ENCODE measurements around the gene EIF5B.
"Not testable (repeated sequence)": the region's sequence is repeated elsewhere in the genome, so short reads cannot be mapped to it uniquely, and the experiment has no call there.

EIF5B gene, protein sequence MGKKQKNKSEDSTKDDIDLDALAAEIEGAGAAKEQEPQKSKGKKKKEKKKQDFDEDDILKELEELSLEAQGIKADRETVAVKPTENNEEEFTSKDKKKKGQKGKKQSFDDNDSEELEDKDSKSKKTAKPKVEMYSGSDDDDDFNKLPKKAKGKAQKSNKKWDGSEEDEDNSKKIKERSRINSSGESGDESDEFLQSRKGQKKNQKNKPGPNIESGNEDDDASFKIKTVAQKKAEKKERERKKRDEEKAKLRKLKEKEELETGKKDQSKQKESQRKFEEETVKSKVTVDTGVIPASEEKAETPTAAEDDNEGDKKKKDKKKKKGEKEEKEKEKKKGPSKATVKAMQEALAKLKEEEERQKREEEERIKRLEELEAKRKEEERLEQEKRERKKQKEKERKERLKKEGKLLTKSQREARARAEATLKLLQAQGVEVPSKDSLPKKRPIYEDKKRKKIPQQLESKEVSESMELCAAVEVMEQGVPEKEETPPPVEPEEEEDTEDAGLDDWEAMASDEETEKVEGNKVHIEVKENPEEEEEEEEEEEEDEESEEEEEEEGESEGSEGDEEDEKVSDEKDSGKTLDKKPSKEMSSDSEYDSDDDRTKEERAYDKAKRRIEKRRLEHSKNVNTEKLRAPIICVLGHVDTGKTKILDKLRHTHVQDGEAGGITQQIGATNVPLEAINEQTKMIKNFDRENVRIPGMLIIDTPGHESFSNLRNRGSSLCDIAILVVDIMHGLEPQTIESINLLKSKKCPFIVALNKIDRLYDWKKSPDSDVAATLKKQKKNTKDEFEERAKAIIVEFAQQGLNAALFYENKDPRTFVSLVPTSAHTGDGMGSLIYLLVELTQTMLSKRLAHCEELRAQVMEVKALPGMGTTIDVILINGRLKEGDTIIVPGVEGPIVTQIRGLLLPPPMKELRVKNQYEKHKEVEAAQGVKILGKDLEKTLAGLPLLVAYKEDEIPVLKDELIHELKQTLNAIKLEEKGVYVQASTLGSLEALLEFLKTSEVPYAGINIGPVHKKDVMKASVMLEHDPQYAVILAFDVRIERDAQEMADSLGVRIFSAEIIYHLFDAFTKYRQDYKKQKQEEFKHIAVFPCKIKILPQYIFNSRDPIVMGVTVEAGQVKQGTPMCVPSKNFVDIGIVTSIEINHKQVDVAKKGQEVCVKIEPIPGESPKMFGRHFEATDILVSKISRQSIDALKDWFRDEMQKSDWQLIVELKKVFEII

DNA sequence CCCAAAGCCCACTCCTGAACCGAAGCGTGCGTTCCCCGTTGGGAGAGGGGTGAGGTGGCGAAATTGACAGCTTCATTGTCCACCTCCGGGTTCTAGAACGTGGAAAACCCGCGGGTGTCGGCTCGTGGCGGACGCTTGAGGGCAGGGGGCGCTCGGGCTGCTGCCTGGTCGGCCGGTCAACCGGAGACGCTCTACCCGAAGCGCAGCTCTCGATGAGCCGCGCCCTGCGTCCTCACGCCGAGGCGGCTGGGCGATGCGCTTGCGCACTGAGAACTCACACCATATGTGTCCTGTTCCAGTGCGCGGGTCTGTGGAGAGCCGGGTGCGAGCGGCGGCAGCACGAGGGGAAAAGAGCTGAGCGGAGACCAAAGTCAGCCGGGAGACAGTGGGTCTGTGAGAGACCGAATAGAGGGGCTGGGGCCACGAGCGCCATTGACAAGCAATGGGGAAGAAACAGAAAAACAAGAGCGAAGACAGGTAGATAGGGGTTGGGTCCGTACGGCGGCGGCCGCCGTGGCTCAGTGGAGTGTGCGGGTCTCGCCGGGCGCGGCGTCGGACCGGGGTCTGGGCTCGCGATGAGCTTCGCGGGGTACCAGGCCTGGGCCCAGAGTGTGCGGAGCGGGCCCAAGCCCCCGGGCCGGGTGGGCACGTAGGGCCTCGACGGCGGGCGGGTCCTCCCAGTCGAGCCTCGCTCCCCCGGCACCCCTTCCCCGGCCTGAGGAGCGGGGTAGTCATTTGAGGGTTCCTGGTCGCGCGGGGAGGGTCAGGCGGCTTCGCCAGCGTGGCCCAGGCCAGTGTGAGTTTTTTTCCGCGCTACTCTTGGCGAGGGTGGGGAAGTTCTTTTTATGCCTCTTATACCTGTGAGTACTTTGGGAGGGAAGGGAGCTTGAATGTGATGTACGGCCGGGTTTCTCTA is at the start of gene EIF5B:
Gene EIF5B (plus strand): TSS at position 277 of the 916 bp plus-strand sequence. CDS start 166 bp downstream, at position 443.
- peak; percentile 99 for DNase-seq

DNA sequence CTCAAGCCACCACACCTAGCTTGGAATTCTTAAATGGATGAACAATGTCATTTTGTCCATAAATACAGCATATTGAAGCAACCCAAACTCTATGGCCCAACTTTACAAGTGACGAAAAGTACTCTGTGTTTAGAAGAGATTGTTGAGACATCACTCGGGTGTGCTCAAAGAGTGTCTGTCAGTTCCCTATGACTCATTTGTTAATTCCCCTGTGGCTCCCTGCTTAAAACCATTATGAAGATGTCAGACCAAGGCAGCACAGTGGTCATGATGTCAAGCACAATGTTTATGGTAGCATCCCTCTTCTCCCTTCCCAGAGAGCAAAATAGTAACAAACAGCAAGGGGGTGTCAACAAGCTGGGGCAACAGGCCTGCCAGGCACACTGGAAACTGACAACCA is 39.2 kb upstream of the EIF5B start:
- no peak for DNase-seq

DNA sequence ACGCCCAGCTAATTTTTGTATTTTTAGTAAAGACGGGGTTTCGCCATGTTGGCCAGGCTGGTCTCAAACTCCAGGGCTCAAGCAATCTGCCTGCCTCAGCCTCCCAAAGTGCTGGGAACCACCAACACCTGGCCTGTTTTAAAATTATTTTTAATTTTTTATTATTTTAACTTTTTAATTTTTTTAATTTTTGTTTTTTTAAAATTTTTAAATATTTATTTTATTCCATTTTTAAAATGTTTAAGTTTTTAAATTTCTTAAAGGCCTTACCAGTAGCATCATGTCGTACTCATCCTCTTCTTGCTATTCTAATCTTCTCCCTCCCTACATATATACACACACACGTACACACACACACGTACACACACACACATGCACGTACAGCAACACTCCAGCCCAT is 37.6 kb upstream of the EIF5B start:
- no peak for DNase-seq

DNA sequence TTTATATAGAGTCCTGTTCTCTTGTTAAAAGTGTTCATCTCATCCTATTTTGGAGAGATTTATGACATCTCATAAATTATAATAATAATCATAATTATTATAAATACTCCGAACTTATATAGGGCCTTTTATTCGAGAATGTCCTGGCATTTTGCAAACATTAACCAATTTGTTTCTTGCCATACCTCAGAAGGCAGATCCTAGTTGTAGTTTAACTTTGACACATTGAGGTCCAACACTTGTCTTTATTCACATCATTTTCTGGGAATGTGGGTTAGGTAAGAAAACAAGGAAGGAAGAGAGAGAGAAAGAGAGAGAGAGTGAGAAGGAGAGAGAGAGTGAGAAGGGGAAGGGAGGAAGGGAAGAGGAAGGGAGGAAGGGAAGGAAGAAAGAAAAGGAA is 36.1 kb upstream of the EIF5B start, which contains the start of gene LYG1:
Gene LYG1 (minus strand): TSS at position 101 of the 400 bp plus-strand sequence. CDS start 5,527 bp downstream, outside the sequence.
- DNase-seq: not testable (repeated sequence)

DNA sequence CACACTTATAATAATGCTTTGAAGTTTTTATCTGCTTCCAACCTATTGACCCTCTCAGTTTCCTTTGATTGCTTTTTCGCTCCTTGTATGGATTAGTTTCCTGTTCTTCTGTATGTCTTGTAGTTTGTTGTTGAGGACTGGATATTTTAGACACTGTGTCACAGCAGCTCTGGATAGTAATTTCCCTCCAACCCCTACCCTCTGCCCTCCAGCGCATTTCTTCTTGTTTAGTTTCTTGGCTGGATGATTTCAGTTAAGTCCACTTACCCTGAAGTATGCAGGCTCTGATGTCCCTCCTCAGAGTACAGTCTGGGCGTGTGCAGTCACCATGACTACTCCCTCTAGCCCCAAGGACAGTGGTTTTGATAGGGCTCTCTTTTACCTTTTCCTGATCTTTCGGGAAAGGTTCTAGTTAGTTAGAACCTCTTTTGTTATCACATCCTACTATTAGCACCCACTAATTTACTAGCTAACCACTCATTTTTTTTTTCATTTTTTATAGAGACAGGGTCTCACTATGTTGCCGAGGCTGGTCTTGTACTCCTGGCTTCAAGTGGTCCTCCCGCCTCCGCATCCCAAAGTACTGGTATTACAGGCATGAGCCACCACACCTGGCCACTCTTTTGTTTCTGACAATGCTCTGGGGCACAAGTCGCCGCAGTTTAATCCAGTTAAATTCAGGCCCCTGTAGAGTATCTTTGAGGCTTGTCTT is 19.9 kb upstream of the EIF5B start:
- DNase-seq: no peak

DNA sequence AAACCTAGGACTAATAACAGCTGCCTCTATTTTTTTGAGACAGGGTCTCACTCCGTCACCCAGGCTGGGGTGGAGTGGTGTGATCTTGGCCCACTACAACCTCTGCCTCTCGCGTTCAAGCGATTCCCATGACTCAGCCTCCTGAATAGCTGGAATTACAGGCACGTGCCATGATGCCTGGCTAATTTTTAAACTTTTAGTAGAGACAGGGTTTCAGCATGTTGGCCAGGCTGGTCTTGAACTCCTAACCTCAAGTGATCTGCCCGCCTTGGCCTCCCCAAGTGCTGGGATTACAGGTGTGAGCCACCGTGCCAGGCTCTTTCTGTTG is 19.4 kb upstream of the EIF5B start:
- DNase-seq: not testable (repeated sequence)

DNA sequence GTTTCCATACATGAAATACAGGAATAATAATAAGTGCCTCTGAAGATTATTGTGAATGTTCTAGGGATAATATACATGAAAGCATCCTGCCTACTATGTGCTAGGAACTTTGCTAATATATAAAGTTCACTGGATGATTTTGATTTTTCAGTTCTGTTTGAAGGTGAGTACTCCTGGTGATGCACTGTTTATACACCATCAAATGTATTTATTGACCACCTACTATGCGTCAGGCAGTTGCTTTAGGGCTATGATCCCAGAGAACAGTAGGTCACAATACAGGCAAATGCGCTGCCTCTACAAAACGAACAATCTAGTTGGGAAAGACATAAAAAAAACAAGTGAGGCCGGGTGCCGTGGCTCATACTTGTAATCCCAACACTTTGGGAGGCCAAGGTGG is 11.8 kb upstream of the EIF5B start:
- no peak for DNase-seq

DNA sequence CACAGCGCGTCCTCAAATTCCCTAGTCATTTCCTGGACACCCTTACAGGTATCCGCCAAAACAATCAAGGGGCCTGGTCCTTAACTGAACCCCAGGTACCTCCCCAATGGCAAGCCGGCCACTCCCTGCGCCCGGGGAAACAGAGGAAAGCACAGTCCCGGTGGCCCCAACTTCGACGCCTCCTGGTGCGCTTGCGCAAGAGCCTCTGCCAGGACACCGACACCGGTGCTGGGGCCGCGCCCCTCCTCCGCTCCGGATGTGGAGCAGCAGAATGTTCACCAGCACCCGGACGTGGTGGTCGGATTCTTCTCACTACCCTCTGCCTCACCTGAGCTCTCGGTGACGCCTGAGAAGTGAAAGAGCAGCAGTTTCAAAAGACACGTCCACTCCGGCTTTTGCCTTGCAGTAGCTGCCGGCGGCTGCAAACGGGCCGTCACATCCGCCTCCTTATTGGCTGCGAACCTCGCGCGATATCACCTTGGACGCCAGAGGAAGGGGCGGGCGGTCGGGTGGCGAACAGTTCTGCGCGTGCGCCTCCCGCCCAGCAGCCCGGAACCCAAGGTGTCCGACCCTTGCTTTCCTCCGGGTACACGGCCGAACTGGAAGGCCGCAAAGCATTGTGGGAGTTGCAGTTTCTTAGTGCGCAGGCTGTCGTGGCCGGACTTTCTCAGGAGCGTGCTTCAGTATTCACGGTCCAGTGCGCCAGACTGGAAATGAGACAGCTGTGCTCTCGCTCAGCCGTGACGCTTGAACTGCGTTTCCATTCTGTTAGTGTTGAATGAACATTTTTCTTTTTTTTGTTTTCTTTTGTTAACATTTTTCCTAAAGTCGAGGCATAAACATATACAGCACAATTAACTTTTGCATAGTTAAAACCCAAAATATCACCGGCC is 1.0 kb upstream of the EIF5B start, which contains the start of gene TXNDC9:
Gene TXNDC9 (minus strand): TSS at position 423 of the 893 bp plus-strand sequence. CDS start 3,123 bp downstream, outside the sequence.
- DNase-seq: peak; percentile 100

DNA sequence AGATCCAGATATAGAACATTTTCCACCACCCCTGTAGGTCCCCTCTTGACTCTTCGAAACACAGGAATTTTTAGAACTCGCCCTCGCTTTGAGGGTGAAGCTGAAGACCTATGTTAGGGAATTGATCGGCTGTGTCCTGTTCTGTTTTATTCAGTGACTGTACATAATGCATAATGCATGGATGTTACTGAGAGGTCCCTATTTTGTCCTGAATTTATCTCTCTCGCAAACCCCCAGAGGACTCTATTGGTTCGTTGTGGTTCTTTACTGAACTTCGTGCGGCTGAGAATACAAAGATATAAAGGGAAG is 431 bp upstream of the EIF5B start:
- no peak for DNase-seq

DNA sequence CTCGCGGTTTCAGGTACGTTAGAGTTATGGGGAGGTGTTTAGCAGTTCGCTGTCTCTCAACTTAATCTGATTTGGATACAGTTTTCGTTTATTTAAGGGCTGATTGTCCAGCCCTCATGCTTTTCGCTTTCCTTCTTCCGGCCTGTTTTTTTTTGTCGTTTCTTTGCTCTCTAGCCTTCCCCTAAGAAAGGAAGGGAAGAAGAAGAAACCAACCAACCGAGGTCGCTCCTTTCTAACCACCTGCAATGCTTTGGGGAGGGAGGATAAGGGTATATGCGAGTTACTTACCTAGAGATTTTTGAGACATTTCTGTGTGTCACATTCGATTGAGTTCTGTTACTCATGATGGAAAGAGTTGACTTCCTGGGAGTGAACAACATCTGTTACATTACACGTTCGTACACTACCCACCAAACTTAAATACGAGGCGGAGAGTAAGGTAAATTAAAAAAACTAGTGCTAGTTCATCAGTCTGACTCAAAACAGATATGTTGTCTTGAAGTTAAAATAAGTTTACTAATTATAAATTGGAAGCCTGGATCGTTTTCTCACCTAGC is 918 bp downstream of the EIF5B start:
- peak; percentile 58 for DNase-seq

DNA sequence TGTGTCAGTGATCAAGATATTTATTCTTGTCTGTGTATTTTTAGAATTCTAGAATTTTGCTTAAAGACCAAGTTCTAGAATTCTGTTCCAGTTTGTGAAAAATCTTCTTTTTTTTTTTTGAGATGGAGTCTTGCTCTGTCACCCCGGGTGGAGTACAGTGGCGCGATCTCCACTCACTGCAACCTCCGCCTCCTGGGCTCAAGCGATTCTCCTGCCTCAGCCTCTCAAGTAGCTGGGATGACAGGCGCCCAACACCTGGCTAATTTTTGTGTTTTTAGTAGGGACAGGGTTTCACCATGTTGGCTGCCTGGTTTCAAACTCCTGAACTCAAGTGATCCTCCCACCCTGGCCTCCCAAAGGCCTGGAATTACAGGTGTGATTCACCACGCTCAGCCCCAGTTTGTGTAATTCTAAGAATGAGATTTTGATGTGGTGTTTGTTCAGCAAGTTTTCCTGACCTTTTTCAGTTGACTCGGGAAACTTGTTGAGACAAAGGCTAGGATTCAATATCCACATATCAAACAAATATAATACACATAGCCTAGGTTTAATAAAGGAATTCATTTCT is 3.6 kb downstream of the EIF5B start:
- no peak for DNase-seq

DNA sequence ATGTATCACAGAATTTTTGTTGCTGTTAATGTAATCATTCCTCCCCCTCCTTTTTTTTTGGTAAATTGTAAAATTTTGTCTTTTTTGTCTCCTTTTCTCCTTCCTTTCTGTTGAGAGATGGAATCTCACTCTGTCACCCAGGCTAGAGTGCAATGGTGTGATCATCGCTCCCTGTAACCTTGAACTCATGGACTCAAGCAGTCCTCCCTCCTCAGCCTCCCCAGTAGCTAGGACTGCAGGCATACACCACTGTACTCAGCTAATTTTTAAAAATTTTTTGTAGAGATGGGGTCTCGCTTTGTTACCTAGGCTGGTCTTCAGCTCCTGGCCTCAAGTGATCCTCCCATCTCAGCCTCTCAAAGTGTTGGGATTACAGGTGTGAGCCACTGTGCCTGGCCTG is 5.3 kb downstream of the EIF5B start:
- no peak for DNase-seq

DNA sequence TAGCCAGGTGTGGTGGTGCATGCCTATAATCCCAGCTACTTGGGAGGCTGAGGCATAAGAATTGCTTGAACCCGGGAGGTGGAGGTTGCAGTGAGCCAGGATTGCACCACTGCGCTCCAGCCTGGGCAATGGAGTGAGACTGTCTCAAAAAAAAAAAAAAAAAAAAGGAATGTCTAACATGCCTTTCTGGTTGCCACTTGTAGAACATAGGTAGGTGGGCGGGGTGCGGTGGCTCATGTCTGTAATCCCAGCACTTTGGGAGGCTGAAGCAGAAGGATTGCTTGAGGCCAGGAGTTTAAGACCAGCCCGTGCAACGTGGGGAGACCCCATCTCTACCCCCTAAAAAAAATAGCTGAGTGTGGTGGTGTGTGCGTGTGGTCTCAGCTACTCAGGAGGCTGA is 8.3 kb downstream of the EIF5B start:
- DNase-seq: not testable (repeated sequence)

DNA sequence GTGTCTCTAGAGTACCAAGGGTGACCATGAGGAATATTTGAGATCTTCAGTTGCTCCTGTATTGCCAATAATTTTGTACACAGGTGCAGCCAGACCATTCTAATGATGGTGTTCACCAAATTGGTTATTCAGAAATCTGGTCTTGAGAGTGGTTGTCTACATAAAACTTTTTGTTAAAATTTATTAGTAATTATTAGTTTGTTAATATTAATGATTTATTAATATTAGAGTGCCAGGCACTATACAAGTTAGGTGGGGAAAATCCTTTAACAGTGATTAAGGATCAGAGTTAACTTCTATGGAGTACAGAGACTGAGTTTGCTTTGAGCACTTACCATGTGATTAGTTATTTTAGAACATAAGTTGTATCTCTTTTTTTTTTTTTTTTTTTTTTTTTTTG is 9.0 kb downstream of the EIF5B start:
- no peak for DNase-seq

DNA sequence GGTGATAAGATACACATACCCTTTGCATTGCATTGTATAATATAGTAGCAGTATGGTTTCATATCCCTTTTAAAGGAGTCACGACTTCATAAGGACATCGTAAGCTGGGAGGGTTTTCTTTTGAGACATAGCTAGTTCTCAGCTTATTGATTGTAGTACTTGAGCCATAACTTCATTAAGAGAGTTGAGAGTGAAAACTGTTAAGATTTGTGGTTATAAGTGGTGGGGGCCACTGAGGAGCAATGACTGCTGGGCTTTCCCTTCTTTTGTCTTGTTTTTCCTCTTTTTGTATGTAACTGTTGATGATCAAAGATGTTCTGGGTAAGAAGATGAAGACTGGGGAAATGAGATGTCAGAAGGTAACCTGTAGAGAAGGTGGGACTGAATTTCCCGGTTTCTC is 11.0 kb downstream of the EIF5B start:
- DNase-seq: no peak

DNA sequence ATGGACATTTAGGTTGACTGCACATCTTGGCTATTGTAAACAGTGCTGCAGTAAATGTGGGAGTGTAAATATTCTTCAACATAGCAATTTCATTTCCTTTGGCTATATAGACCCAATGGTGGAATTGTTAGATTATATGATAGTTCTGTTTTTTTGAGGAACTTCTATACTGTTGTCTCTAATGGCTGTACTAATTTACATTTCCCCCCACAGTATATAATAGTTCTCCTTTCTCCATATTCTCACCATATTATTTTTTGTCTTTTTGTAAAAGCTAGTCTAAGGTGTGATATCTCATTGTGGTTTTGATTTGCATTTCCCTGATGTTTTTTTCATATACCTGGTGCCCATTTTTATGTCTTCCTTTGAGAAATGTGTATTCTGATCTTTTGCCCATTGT is 13.0 kb downstream of the EIF5B start:
- no peak for DNase-seq

DNA sequence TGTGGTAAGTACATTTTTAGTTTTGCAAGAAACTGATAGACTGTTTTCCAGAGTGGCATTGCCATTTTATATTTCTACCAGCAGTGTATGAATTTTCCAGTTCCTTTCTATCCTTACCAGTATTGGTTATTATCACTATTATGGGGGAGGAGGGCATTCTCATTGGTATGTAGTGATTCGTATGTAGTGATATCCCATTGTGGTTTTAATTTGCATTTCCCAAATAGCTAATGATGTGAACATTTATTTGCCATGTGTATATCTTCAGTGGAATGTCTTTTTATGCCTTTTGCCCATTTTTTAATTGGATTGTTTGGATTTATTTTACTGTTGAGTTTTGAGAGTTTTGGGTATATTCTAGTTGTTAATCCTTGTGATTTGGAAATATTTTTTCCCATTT is 16.9 kb downstream of the EIF5B start:
- no peak for DNase-seq

DNA sequence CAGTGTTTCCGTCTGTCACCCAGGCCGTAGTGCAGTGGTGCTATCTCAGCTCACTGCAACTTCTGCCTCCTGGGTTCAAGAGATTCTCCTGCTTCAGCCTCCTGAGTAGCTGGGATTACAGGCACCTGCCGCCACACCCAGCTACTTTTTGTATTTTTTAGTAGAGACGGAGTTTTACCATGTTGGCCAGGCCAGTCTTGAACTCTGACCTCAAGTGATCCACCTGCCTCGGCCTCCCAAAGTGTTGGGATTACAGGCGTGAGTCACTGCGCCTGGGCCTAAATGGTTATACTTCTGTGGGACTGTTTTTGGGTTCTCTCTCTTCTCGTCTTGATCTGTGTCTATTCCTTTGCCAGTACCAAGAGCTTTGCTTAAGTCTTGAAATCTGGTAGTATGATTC is 17.6 kb downstream of the EIF5B start:
- not testable (repeated sequence) for DNase-seq

DNA sequence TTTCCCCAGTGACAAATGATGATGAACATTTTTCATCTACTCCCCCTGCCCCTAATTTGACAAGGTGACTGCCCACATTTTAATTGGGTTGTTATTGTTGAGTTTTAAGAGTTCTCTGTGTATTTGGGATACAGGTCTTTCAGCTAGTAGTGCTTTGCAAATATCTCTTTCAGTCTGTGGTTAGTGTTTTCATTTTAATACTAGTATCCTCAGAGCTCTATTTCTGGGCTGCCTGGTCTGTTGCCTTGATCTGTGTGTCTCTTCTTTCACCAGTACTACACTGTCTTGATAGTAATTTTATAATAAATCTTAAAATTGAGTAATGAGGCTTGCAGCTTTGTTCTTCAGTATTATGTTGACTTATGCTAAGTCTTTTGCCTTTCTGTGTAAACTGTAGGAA is 19.7 kb downstream of the EIF5B start:
- no peak for DNase-seq

DNA sequence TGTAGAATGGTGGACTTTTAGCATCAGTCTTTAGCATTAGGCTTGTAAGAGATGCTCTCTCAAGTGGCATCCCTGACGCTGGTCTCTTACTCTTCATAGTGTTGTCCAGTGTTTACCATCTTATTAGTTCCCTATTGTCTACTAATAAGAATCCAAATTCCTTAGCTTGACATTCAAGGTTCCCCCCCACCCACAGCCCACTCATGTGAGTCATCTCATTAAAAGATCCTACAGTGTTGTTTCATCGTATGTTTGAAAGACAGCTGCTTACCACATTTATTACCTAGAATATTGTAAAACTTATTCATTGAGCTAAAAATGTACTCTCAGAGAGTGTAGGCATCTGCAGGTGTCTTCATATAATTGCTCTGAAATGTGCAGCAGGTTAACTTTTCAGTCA is 28.5 kb downstream of the EIF5B start:
- no peak for DNase-seq
